NK-92 (cell line): Measurements from ENCODE around the gene CD72.
A peak's percentile ranks its signal among the peaks of the same experiment; 100 is the strongest.
"Not testable (repeated sequence)": the region's sequence is repeated elsewhere in the genome, so short reads cannot be mapped to it uniquely, and the experiment has no call there.

Source experiments
- DNase-seq: peaks from one replicate; lab custom pipeline; 2025; ENCODE audit not compliant: unreplicated experiment; lab: John Stamatoyannopoulos, UW

CD72 gene

GRCh38 chr9:35650341-35651158, 32.3 kb upstream of the CD72 start, which contains the start of gene SIT1:
Gene SIT1 (minus strand): TSS chr9:35650931. CDS start chr9:35650853, 78 bp downstream.
- no peak for DNase-seq

GRCh38 chr9:35649431-35650340, 31.5 kb upstream of the CD72 start:
- DNase-seq = no peak

- peak; percentile 28 for DNase-seq
Observed at GRCh38 chr9:35646533-35647265, 28.5 kb upstream of the CD72 start.

- no peak for DNase-seq
Observed at GRCh38 chr9:35646153-35646532, 27.9 kb upstream of the CD72 start.

- not testable (repeated sequence) for DNase-seq
Observed at GRCh38 chr9:35645736-35646135, 27.5 kb upstream of the CD72 start.

- no peak for DNase-seq
Observed at GRCh38 chr9:35643046-35643445, 24.8 kb upstream of the CD72 start.

- not testable (repeated sequence) for DNase-seq
Observed at GRCh38 chr9:35641478-35641877, 23.3 kb upstream of the CD72 start.

GRCh38 chr9:35640431-35640830, 22.2 kb upstream of the CD72 start:
- DNase-seq = not testable (repeated sequence)

- no peak for DNase-seq
Observed at GRCh38 chr9:35639631-35640030, 21.4 kb upstream of the CD72 start.

GRCh38 chr9:35639225-35639624, 21.0 kb upstream of the CD72 start:
- DNase-seq = not testable (repeated sequence)

- DNase-seq = not testable (repeated sequence)
Observed at GRCh38 chr9:35638751-35639150, 20.5 kb upstream of the CD72 start.

GRCh38 chr9:35637427-35637955, 19.3 kb upstream of the CD72 start:
- not testable (repeated sequence) for DNase-seq

GRCh38 chr9:35636877-35637246, 18.6 kb upstream of the CD72 start:
- DNase-seq = not testable (repeated sequence)

GRCh38 chr9:35636135-35636876, 18.1 kb upstream of the CD72 start:
- no peak for DNase-seq

GRCh38 chr9:35635730-35636129, 17.5 kb upstream of the CD72 start:
- no peak for DNase-seq

GRCh38 chr9:35629597-35629996, 11.4 kb upstream of the CD72 start:
- DNase-seq = no peak

- DNase-seq = no peak
Observed at GRCh38 chr9:35628389-35628991, 10.3 kb upstream of the CD72 start.

- DNase-seq = no peak
Observed at GRCh38 chr9:35627575-35627974, 9.4 kb upstream of the CD72 start.

GRCh38 chr9:35619800-35620158, 1.6 kb upstream of the CD72 start:
- no peak for DNase-seq
